Kidney epithelial cell (primary cell): ENCODE results near the gene LHFPL5. TPM values are rescaled to one million over a fixed set of nuclear protein-coding genes. Genes with fewer than 3 reads are reported as not detected.

Experiments used
- DNase-seq: peaks from one replicate; pipeline ENCODE4 v3.0.0-alpha.2; 2010; ENCODE audit warnings: low read depth
- H3K27me3 ChIP-seq: 2 replicates; pipeline ENCODE4 v1.6.0; 2011; ENCODE audit warnings: low read length; ENCODE audit not compliant: control insufficient read depth, insufficient read depth
- H3K36me3 ChIP-seq: 2 replicates; pipeline ENCODE4 v1.5.1; 2011; ENCODE audit warnings: low read length; ENCODE audit not compliant: control insufficient read depth, insufficient read depth
- H3K4me3 ChIP-seq: 2 replicates; pipeline ENCODE4 v1.5.1; 2011; ENCODE audit warnings: low read depth, mild to moderate bottlenecking, control low read depth, low read length
- total RNA-seq: library from RNA; depleted of rRNA; stranded (reverse); fragments of >200 nt; gene quantifications from 2 replicates; pipeline ENCODE4 v1.2.3, GENCODE V29; 2015
- TF ChIP-seq, protein P1 (sequence below): IDR thresholded peaks from 2 replicates; pipeline ENCODE4 v1.5.1; 2011; ENCODE audit warnings: mild to moderate bottlenecking, moderate library complexity, low read length, control low read depth, inconsistent platforms; ENCODE audit not compliant: insufficient read depth, poor library complexity, severe bottlenecking

LHFPL5 gene
- total RNA-seq, 1 donor from 2014 or later = not detected

DNA sequence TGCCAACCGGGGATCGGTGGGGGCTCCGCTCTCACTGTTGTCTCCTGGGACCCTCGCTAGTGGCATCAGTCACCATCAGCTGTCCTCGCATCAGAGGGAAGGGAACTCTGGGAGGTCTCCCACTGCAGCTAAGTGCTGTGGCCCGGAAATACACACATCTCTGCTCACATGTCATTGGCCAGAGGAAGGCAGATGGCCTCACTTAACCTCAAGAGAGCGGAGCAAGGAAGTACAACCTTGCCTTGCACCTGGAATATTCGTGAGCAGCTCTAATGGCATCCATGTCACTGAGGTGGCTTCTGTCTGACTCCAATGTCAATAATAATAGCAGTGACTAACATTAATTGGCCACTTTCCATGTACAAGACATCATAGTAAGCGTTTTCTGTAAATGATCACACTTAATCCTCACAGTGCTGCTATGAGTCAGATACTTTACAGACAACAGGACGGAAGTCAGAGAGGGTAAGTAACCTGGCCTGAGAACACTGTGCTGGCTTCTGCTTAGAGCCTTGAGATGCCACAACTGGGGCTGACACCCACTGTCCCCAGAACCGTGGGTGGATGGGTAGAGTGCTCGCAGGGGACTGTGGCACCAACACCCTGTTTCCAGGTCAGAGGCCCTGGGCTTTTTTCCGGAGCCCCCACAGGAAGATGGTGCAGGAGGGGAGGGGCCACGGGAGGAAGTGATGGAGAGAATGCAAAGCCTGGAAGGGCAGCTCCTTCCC lies 6.0 kb downstream of the LHFPL5 start:
- H3K4me3 ChIP-seq = no peak overlapping the region
- H3K36me3 ChIP-seq = no peaks in the 10 kb centered on the region
- H3K27me3 ChIP-seq = no peaks in the 10 kb centered on the region
- DNase-seq = peak; percentile 90
- TF ChIP-seq, protein P1, sequence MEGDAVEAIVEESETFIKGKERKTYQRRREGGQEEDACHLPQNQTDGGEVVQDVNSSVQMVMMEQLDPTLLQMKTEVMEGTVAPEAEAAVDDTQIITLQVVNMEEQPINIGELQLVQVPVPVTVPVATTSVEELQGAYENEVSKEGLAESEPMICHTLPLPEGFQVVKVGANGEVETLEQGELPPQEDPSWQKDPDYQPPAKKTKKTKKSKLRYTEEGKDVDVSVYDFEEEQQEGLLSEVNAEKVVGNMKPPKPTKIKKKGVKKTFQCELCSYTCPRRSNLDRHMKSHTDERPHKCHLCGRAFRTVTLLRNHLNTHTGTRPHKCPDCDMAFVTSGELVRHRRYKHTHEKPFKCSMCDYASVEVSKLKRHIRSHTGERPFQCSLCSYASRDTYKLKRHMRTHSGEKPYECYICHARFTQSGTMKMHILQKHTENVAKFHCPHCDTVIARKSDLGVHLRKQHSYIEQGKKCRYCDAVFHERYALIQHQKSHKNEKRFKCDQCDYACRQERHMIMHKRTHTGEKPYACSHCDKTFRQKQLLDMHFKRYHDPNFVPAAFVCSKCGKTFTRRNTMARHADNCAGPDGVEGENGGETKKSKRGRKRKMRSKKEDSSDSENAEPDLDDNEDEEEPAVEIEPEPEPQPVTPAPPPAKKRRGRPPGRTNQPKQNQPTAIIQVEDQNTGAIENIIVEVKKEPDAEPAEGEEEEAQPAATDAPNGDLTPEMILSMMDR = no peak

DNA sequence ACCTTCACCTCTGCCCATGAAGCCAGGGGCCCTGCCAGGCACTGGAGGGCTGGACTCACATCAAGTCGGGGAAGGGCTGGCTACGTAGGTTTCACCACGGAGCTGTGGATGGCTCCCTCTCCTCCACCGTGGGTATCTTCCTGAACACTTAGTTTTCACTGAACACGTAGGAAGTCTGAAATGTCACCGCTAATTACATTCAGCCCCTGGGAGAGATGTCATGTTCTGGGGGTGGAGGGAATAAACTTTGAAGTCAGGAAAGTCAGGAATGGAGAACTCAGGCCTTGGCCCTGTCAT lies 6.5 kb downstream of the LHFPL5 start:
- DNase-seq = no peak

DNA sequence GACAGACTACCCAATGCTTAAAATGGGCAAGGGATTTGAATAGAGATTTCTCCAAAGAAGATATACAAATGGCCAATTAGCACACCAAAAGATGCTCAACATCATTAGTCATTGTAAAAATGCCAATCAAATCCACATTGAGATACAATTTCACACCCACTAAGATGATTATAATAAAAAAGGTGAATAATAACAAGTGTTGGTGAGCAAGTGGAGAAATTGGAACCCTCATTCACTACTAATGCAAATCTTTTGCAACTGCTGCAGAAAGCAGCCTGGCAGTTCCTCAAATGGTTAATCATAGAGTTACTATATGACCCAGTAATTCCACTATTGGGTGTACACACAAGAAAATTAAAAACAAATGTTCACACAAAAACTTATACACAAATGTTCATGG lies 12.4 kb downstream of the LHFPL5 start:
- Histone ChIP-seq H3K27me3 (no peaks in the 10 kb centered on the region), H3K36me3 (no peaks in the 10 kb centered on the region), H3K4me3 (no peak overlapping the region)
- TF ChIP-seq, protein P1 = no peak
- no peak for DNase-seq

More for the DNA sequence above, 6.5 kb downstream of the LHFPL5 start:
- TF ChIP-seq, protein P1 = no peak
- no peaks in the 10 kb centered on the region for H3K27me3 ChIP-seq
- H3K36me3 ChIP-seq = no peaks in the 10 kb centered on the region
- no peak overlapping the region for H3K4me3 ChIP-seq

DNA sequence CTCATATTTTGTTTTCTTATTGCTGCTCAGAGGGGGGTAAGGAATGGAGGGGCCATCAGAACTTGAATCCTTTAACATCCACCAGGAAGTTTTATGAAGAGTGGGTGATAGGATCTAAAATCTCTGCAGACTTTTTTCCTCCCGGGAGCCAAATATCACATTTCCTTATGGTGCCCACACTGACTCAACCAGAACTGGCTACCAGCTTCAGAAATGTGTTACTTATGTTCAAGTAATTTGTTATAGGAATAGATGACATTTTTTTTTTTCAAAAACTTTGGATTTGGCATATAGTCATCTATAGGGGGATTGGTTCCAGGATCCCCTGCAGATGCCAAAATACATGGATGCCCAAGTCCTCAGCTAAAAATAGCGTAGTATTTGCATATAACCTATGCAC lies 18.4 kb downstream of the LHFPL5 start:
- Histone ChIP-seq H3K27me3 (no peaks in the 10 kb centered on the region), H3K4me3 (no peak overlapping the region), H3K36me3 (no peaks in the 10 kb centered on the region)
- TF ChIP-seq, protein P1 = no peak
- DNase-seq = no peak

DNA sequence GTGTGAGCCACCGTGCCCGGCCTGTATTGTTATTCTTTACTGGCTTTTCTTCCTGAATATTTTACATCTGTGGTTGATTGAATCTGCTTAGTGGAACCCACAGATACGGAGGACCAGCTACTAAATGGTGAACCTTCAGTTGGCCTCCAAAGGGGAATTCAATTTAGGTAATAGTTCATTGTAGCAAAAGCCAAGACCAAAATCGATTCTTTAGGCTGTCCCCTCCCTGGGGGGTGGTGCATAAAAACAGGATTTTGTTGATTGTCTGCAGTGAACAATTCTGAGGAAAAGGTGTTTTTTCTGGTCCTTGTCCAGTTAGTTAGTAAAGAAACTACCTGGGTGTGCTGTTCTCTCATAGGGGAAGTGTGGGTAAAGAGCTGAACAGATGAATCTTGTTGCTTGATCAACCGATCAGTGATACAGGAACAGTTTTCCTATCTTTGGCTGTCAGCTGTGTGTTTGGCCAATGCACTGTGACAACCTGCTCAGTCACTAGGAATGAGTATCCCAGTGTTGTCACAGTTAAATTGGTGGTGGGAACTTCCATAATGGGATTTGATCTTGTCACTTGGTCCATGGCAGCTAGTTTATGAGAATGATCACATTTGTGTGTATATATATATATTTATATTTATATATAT lies 19.5 kb downstream of the LHFPL5 start:
- no peaks in the 10 kb centered on the region for H3K36me3 ChIP-seq
- no peak overlapping the region for H3K4me3 ChIP-seq
- no peak for DNase-seq
- TF ChIP-seq, protein P1 = no peak
- H3K27me3 ChIP-seq = no peaks in the 10 kb centered on the region

DNA sequence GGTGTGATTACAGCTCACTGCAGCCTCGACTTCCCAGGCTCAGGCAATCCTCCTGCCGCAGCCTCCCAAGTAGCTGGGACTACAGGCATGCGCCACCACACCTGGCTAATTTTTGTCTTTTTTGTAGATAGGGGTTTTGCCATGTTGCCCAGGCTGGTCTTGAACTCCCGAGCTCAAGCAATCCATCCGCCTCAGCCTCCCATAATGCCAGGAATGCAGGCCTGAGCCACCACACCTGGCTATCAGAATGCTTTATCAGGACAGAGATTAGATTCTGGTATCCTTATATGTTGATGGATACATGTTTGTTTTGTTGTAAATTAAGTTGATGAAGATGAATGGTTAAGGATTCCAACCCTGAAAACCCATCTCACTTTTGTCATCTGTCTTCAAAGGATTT lies 24.2 kb downstream of the LHFPL5 start:
- Histone ChIP-seq H3K4me3 (no peak overlapping the region), H3K27me3 (no peaks in the 10 kb centered on the region), H3K36me3 (no peaks in the 10 kb centered on the region)
- TF ChIP-seq, protein P1 = no peak
- no peak for DNase-seq
